Chondrocyte (in vitro differentiated cells): Measurements from ENCODE around the gene NKD1. TPM values are rescaled to one million over a fixed set of nuclear protein-coding genes. Genes with fewer than 3 reads are reported as not detected.
A peak's percentile ranks its signal among the peaks of the same experiment; 100 is the strongest.

ENCODE experiments used
- DNase-seq: peaks from one replicate; pipeline ENCODE4 v3.0.0; 2021; ENCODE audit warnings: mixed read lengths, low spot score
- H3K27ac Mint-ChIP-seq: one replicate; pipeline ENCODE4 v1.8.0; 2021; ENCODE audit warnings: mild to moderate bottlenecking, moderate library complexity, mixed read lengths; ENCODE audit not compliant: unreplicated experiment
- H3K27me3 Mint-ChIP-seq: 2 replicates; pipeline ENCODE4 v1.8.0; 2021; ENCODE audit warnings: low read depth, mixed read lengths
- H3K36me3 Mint-ChIP-seq: 2 replicates; pipeline ENCODE4 v1.8.0; 2021; ENCODE audit warnings: low read depth, mixed read lengths
- H3K4me1 Mint-ChIP-seq: 2 replicates; pipeline ENCODE4 v1.8.0; 2021; ENCODE audit warnings: low read depth, mild to moderate bottlenecking, mixed read lengths
- H3K4me3 Mint-ChIP-seq: one replicate; pipeline ENCODE4 v1.8.0; 2021; ENCODE audit warnings: mild to moderate bottlenecking, moderate library complexity, mixed read lengths; ENCODE audit not compliant: unreplicated experiment
- H3K9me3 Mint-ChIP-seq: 2 replicates; pipeline ENCODE4 v1.8.0; 2021; ENCODE audit warnings: low read depth, mixed read lengths
- CTCF ChIP-seq: fragments of 200-600 bp; sonication (generic); IDR thresholded peaks from 2 replicates; pipeline ENCODE4 v1.5.0; 2021; ENCODE audit warnings: antibody characterized with exemption, mild to moderate bottlenecking, moderate library complexity
- total RNA-seq: library from RNA; stranded (reverse); gene quantifications from 3 replicates; pipeline ENCODE4 v1.2.1, GENCODE V29; 2021

Gene NKD1
- total RNA-seq, 1 donor from 2014 or later, result 8.0 TPM

- no peak for TF ChIP-seq CTCF
- no peak for DNase-seq
- no peak overlapping the region for H3K27ac Mint-ChIP-seq
- H3K36me3 Mint-ChIP-seq, result peaks cover 1% of the 10 kb centered on the region
- no peaks in the 10 kb centered on the region for H3K9me3 Mint-ChIP-seq
- no peaks in the 10 kb centered on the region for H3K27me3 Mint-ChIP-seq
- peak overlapping the region; percentile 12 for H3K4me3 Mint-ChIP-seq
- H3K4me1 Mint-ChIP-seq, result peaks cover 44% of the 10 kb centered on the region
Measured at GRCh38 chr16:50581845-50582244, 33.6 kb downstream of the NKD1 start.

GRCh38 chr16:50583211-50583610, 35.0 kb downstream of the NKD1 start:
- Mint-ChIP-seq H3K27me3 (no peaks in the 10 kb centered on the region), H3K36me3 (peaks cover 1% of the 10 kb centered on the region), H3K4me3 (no peak overlapping the region), H3K9me3 (no peaks in the 10 kb centered on the region), H3K27ac (no peak overlapping the region), H3K4me1 (peaks cover 44% of the 10 kb centered on the region)
- no peak for DNase-seq
- no peak for TF ChIP-seq CTCF

GRCh38 chr16:50584033-50584722, 36.0 kb downstream of the NKD1 start:
- no peak overlapping the region for H3K4me3 Mint-ChIP-seq
- no peak overlapping the region for H3K27ac Mint-ChIP-seq
- no peak for DNase-seq
- H3K4me1 Mint-ChIP-seq, result peaks cover 44% of the 10 kb centered on the region
- no peaks in the 10 kb centered on the region for H3K9me3 Mint-ChIP-seq
- no peak for TF ChIP-seq CTCF
- H3K27me3 Mint-ChIP-seq, result no peaks in the 10 kb centered on the region
- no peaks in the 10 kb centered on the region for H3K36me3 Mint-ChIP-seq

DNA sequence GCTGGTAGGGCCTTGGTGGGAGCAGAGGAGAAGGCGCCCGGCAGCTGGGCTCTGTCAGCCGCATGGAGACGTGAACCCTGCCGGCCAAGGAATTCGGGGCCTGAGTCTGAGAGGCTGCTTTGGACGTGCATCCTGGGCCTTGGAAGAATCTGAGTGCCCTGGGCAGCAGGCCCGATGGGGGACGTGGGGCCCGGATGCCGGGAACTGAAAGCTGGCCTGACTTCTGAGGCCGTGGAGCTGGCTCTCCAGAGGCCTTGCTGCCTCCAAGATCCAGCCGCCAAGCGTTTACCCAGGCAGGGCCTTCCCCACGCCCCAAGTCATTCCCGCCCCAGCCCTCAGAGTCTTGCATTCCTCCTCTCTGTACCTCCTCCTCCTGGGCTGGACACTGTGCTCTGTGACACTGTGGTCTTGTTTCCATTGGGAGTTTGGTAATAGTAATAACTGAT, 37.2 kb downstream of the NKD1 start:
- H3K27me3 Mint-ChIP-seq, result no peaks in the 10 kb centered on the region
- H3K9me3 Mint-ChIP-seq, result no peaks in the 10 kb centered on the region
- no peak overlapping the region for H3K4me3 Mint-ChIP-seq
- peaks cover 37% of the 10 kb centered on the region for H3K4me1 Mint-ChIP-seq
- H3K27ac Mint-ChIP-seq, result peak overlapping the region; percentile 76
- DNase-seq, result no peak
- TF ChIP-seq CTCF, result no peak
- no peaks in the 10 kb centered on the region for H3K36me3 Mint-ChIP-seq

DNA sequence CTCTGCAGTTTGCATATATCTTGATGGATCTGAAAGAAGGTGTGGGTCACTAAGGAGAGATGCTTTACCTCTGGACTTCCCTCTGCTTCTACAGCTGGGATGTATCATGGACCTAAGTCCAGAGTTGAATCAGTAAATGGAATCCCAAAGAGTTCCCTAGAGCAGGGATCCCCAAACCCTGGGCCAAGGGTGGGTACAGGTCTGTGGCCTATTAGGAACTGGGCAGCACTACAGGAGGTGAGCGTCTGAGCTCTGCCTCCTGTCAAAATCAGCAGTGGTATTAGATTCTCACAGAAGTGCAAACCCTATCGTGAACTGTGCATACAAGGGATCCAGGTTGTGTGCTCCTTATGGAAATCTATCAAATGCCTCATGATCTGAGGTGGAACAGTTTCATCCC, 39.3 kb downstream of the NKD1 start:
- H3K4me3 Mint-ChIP-seq, result no peak overlapping the region
- no peak for TF ChIP-seq CTCF
- H3K27ac Mint-ChIP-seq, result no peak overlapping the region
- no peaks in the 10 kb centered on the region for H3K9me3 Mint-ChIP-seq
- no peaks in the 10 kb centered on the region for H3K27me3 Mint-ChIP-seq
- no peak for DNase-seq
- H3K4me1 Mint-ChIP-seq, result peaks cover 20% of the 10 kb centered on the region
- no peaks in the 10 kb centered on the region for H3K36me3 Mint-ChIP-seq
